Fibroblast of the aortic adventitia (primary cell): Measurements from ENCODE around the gene PNLIPRP2. TPM values are rescaled to one million over a fixed set of nuclear protein-coding genes. Genes with fewer than 3 reads are reported as not detected.

Source experiments
- DNase-seq: peaks from one replicate; pipeline ENCODE4 v3.0.0-alpha.2; 2010; ENCODE audit warnings: low read depth
- H3K4me3 ChIP-seq: 2 replicates; pipeline ENCODE4 v1.5.1; 2011; ENCODE audit warnings: low read depth, mild to moderate bottlenecking, control low read depth, low read length, moderate library complexity
- total RNA-seq: library from RNA; depleted of rRNA; stranded (reverse); fragments of >200 nt; gene quantifications from 2 replicates; pipeline ENCODE4 v1.2.3, GENCODE V29; 2012; ENCODE audit warnings: low replicate concordance
- TF ChIP-seq, protein P1 (sequence below): IDR thresholded peaks from 2 replicates; pipeline ENCODE4 v1.5.1; 2011; ENCODE audit warnings: mild to moderate bottlenecking, low read length, control low read depth, inconsistent platforms; ENCODE audit not compliant: insufficient read depth

PNLIPRP2 gene
- total RNA-seq, 1 donor, result not detected

DNA sequence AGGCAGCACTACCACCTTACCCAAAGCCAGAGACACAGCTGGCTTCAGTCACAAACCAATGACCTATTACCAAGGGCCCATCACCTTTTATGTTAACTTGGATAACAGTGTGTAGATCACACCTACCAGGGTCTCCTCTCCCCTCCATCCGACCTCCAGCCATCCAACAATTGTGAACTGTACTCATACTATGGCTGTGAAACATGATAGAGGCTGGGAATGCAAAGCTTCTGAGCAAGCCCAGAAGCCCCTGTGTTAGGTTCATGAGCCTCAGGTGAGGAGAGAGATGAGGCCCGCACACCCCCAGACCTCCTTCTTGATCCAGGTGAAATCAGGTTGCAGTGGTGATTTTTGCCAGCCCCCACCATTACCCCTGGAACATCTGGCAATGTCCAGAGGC is 47.7 kb downstream of the PNLIPRP2 start:
- no peak for DNase-seq
- TF ChIP-seq, protein P1, sequence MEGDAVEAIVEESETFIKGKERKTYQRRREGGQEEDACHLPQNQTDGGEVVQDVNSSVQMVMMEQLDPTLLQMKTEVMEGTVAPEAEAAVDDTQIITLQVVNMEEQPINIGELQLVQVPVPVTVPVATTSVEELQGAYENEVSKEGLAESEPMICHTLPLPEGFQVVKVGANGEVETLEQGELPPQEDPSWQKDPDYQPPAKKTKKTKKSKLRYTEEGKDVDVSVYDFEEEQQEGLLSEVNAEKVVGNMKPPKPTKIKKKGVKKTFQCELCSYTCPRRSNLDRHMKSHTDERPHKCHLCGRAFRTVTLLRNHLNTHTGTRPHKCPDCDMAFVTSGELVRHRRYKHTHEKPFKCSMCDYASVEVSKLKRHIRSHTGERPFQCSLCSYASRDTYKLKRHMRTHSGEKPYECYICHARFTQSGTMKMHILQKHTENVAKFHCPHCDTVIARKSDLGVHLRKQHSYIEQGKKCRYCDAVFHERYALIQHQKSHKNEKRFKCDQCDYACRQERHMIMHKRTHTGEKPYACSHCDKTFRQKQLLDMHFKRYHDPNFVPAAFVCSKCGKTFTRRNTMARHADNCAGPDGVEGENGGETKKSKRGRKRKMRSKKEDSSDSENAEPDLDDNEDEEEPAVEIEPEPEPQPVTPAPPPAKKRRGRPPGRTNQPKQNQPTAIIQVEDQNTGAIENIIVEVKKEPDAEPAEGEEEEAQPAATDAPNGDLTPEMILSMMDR, result no peak
- H3K4me3 ChIP-seq, result no peak overlapping the region

DNA sequence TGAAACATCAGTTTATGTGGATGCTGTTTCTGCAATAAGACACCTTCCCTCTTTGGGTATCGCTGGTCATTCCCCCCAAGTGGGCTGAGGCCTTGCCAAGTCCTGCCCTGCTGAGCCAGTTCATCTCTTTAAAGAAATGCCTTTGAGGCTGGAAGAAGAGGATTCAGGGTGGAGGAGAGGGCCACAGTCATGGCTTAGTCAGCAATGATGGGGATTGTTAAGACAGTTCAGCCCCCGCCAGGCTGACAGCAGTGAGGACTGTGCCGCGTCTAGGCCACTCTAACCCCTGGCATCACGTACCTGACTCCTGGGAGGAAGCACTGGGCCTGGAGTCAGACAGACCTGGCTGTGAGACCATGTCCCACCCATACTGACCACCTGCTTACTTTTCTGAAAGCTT is 48.3 kb downstream of the PNLIPRP2 start:
- DNase-seq, result no peak
- TF ChIP-seq, protein P1, result no peak
- no peak overlapping the region for H3K4me3 ChIP-seq

DNA sequence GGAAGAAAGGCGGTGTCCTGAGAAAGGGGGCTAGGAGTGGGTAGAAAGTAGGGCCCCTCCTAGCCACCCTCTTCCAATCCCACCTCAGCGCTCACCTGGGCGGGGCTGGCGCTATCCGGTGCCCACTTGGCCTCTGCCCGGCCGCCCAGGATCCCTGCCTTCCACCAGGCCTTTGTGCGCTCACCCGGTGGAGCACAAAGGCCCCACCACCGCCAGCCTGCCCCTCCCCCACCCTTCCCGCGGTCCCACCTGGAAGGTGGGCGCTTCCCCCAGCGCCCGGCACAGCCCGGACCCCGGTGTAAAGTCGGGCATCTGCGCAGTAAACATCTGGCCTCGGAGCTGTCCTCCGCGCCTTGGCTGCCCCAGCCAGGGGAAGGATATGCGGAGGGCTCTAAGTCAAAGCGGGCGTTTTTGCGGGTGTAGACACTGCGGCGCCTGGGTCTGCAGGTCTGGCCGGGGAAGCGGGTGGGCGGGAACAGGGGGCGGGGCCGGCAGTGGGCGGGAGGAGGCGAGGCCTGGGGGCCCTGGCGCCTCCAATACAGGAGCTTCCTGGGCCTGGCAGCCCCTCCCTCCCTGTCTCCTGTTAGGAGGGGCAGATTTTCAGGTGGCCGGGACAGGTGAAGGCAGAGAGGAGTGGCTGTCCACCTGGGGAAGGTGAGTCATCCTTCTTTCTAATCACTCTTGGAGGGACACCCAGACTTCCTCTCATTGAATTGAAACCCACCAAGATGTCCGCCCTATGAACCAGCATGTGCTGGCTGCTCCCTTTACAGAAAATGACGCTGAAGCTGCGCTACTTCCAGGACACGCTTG is 49.3 kb downstream of the PNLIPRP2 start:
- TF ChIP-seq, protein P1, result no peak
- DNase-seq, result no peak
- no peak overlapping the region for H3K4me3 ChIP-seq

DNA sequence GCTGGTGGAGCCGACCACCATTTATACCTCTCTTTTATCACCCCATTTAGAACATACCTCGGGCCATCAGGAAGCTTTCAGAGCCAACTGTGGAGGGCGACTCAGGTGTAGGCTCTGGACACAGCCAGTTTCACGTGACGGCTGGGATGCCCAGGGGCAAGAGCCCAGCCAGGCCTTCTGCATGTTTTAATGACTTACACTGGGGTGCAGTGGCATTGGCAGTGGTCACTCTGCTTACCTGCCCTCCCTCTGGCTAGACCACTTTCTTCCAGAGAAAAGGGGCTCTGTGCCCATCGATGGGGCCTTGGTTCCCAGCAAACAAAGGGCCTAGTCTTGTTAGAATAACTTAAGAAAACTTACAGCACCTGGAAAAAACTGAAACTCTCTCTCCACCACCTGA is 50.0 kb downstream of the PNLIPRP2 start:
- TF ChIP-seq, protein P1, result no peak
- DNase-seq, result no peak

DNA sequence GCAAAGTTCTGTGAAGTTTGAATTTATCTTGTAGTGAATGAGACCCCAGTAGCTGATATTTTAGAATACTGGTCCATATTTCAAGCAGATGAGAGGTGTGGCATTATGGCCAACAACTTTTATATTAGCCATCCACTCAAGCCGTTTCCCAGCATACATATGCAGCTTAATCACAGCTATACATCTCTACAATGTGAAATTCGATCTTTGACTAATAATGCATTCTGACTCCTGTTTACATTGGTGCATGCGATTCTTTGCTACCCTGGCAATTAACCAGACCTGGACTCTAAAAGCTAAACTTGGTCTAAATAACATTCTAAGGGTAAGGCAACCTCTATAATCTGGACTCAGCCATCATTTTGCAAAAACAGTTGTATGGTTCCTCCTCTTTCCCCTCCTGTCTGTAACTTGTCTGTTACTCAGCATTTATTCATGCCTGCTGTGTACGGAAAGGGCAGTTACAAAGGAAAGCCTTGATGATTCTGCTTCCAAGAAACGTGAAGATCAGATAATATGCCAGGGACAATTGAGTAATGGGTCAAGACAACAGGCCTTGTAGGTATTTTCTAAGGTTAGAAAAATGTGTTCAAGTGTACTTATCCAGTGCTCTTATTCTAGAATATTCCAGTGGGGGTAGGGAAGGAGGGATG is 50.6 kb downstream of the PNLIPRP2 start:
- peak; percentile 12 for DNase-seq
- TF ChIP-seq, protein P1, result no peak
- H3K4me3 ChIP-seq, result no peak overlapping the region

More for the DNA sequence above, 50.0 kb downstream of the PNLIPRP2 start:
- no peak overlapping the region for H3K4me3 ChIP-seq

DNA sequence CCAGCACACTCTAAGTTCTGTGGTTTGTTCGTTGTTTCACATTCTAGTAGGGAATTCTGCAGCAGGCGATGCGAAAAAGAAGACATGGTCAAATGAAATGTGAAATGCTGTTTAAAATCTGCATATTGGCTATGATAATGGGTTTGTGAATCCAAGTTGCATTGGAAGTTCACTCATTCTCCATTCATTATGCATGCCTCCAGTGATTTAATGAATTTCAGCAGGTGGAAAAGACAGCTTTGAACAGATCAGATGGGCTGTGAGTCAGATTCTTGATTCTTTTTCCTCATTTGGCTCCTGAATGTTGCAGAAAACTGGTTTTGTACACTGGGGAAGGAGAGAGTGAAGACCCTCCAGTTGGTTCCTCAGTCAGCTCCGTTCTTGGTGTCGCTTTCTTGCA is 52.1 kb downstream of the PNLIPRP2 start:
- no peak overlapping the region for H3K4me3 ChIP-seq
- no peak for DNase-seq
- TF ChIP-seq, protein P1, result no peak

DNA sequence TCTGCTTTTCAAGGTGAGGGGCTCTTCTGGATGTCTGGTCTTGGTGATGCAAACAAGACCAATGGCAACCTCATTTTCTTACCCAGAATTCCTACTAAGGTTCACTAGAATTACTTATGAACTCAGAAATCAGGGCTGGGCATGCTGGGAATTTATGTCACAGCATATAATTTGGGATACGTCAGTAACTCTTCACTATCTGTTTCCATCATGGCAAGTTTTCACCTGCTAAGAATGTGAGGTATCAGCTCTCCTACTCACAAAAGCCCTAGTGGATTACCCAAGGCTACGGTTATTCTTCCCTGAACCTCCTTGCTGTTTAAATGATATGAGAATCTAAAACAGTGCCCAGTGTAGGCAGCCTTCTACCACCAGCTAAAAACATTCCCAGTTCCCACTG is 53.1 kb downstream of the PNLIPRP2 start:
- TF ChIP-seq, protein P1, result no peak
- DNase-seq, result no peak

More for the DNA sequence above, 53.1 kb downstream of the PNLIPRP2 start:
- H3K4me3 ChIP-seq, result no peak overlapping the region
